HEK293 (cell line): ENCODE data around the gene TNC.

Experiments
- CTCF ChIA-PET: fragments of 350-600 bp; formaldehyde crosslinking; extraction: SDS; loops from one replicate; lab custom pipeline; 2021; ENCODE audit warnings: antibody characterized with exemption; lab: Yijun Ruan, JAX
- POLR2A ChIA-PET: fragments of 300-600 bp; formaldehyde crosslinking; extraction: SDS; loops from one replicate; lab custom pipeline; 2020; ENCODE audit warnings: antibody characterized with exemption, inconsistent platforms; lab: Yijun Ruan, JAX
- H3K27ac ChIP-seq: fragments of 200-500 bp; sonication (Bioruptor generic); 2 replicates; pipeline ENCODE4 v1.5.1; 2014; ENCODE audit warnings: low read depth, low read length, control low read depth, inconsistent platforms; ENCODE audit errors: extremely low read depth
- H3K36me3 ChIP-seq, 2 experiments: fragments of 200-500 bp in 1 of 2; sonication (Bioruptor generic) in 1 of 2; 1 replicate in 1 of 2; 2 replicates in 1 of 2; pipeline ENCODE4 v1.5.1; 2014 to 2017; ENCODE audit warnings: inconsistent platforms in 2 of 2, low read length in 2 of 2; ENCODE audit not compliant: control insufficient read depth in 2 of 2, insufficient read depth in 1 of 2
- H3K4me1 ChIP-seq: fragments of 200-500 bp; sonication (Bioruptor generic); 2 replicates; pipeline ENCODE4 v1.5.1; 2014; ENCODE audit warnings: mild to moderate bottlenecking, low read length, inconsistent platforms; ENCODE audit not compliant: control insufficient read depth, insufficient read depth
- H3K4me3 ChIP-seq: 2 replicates; pipeline ENCODE4 v1.5.1; 2011; ENCODE audit warnings: low read depth, mild to moderate bottlenecking, control low read depth, low read length, moderate library complexity
- H3K9me3 ChIP-seq: fragments of 200-500 bp; sonication (Bioruptor generic); 2 replicates; pipeline ENCODE4 v1.5.1; 2014; ENCODE audit warnings: low read depth, low read length, inconsistent platforms; ENCODE audit not compliant: control insufficient read depth, insufficient read depth
- HOXD13 ChIP-seq: sonication (generic); formaldehyde crosslinking; IDR thresholded peaks from 2 replicates; pipeline ENCODE4 v1.8.0; 2022; ENCODE audit warnings: missing genetic modification reagents, borderline replicate concordance
- PRDM1 ChIP-seq: fragments of 450-650 bp; formaldehyde crosslinking; IDR thresholded peaks from 2 replicates; pipeline ENCODE4; 2016; ENCODE audit warnings: missing biosample characterization, missing genetic modification characterization
- RBAK ChIP-seq: fragments of 450-650 bp; formaldehyde crosslinking; IDR thresholded peaks from 2 replicates; pipeline ENCODE4 v1.5.1; 2016; ENCODE audit warnings: missing biosample characterization, missing genetic modification characterization
- TRIM28 ChIP-seq: IDR thresholded peaks from 2 replicates; pipeline ENCODE4 v1.6.1; 2011; ENCODE audit warnings: low read length, control low read depth, borderline replicate concordance
- ZBTB17 ChIP-seq: fragments of 450-650 bp; formaldehyde crosslinking; IDR thresholded peaks from 2 replicates; pipeline ENCODE4 v1.5.1; 2016; ENCODE audit warnings: missing biosample characterization, missing genetic modification characterization
- ZFHX2 ChIP-seq: fragments of 450-650 bp; formaldehyde crosslinking; conservative IDR thresholded peaks from 2 replicates; pipeline ENCODE4 v1.5.1; 2016; ENCODE audit warnings: missing biosample characterization, missing genetic modification characterization
- ZFP69B ChIP-seq: fragments of 450-650 bp; formaldehyde crosslinking; IDR thresholded peaks from 2 replicates; pipeline ENCODE4 v1.5.1; 2016; ENCODE audit warnings: missing biosample characterization, missing genetic modification characterization
- ZNF157 ChIP-seq: fragments of 450-650 bp; formaldehyde crosslinking; IDR thresholded peaks from 2 replicates; pipeline ENCODE4 v1.5.1; 2016; ENCODE audit warnings: missing biosample characterization, missing genetic modification characterization
- ZNF211 ChIP-seq: fragments of 450-650 bp; formaldehyde crosslinking; IDR thresholded peaks from 2 replicates; pipeline ENCODE4 v1.5.1; 2016; ENCODE audit warnings: low read depth, missing biosample characterization, missing genetic modification characterization
- ZNF24 ChIP-seq: fragments of 450-650 bp; formaldehyde crosslinking; IDR thresholded peaks from 2 replicates; pipeline ENCODE4 v1.5.1; 2016; ENCODE audit warnings: missing biosample characterization, missing genetic modification characterization
- ZNF416 ChIP-seq: fragments of 450-650 bp; formaldehyde crosslinking; IDR thresholded peaks from 2 replicates; pipeline ENCODE4 v1.5.1; 2016; ENCODE audit warnings: missing biosample characterization, missing genetic modification characterization
- ZNF555 ChIP-seq: fragments of 450-650 bp; formaldehyde crosslinking; conservative IDR thresholded peaks from 2 replicates; pipeline ENCODE4 v1.5.1; 2017; ENCODE audit warnings: missing biosample characterization, mild to moderate bottlenecking, missing genetic modification characterization, inconsistent platforms
- TF ChIP-seq, protein P1 (sequence below): fragments of 450-650 bp; formaldehyde crosslinking; IDR thresholded peaks from 2 replicates; pipeline ENCODE4 v1.5.1; 2016; ENCODE audit warnings: missing biosample characterization, missing genetic modification characterization
- TF ChIP-seq, protein P2 (sequence below): fragments of 450-650 bp; formaldehyde crosslinking; IDR thresholded peaks from 2 replicates; pipeline ENCODE4 v1.5.1; 2016; ENCODE audit warnings: missing biosample characterization, missing genetic modification characterization
- TF ChIP-seq, protein P3 (sequence below): fragments of 450-650 bp; formaldehyde crosslinking; IDR thresholded peaks from 2 replicates; pipeline ENCODE4; 2016; ENCODE audit warnings: missing biosample characterization, missing genetic modification characterization

The TNC gene

DNA sequence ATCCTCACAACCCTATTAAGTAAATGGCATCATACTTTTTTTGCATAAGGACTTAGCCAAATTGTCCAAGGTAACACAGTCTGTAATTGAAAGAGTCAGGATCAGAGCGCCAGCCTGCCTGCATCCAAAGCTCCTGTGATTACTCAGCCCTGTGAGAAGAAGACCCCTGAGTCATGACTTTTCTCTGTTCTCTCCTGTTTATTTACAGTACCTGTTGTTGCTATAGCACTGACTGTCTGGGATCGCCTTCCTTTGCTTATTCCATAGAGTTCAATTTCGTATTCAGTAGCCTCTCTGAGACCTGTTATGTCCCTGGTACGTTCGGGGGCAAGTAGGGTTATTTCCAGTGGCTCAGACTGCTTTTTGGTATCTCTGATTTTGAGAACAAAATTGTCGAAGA is 71.8 kb downstream of the TNC start:
- Histone ChIP-seq H3K36me3 (no peaks in the 10 kb centered on the region), H3K9me3 (no peaks in the 10 kb centered on the region), H3K27ac (no peak overlapping the region), H3K4me3 (no peak overlapping the region), H3K4me1 (no peaks in the 10 kb centered on the region)
- POLR2A ChIA-PET: interaction anchor here (0.7 kb wide), 1 partner anchor 30 kb away, joined by 3 read pairs; no protein-coding TSS in a partner anchor
- CTCF ChIA-PET: interaction anchor here (0.7 to 0.8 kb wide), 2 partner anchors 13 to 25 kb away, joined by 3 read pairs; no protein-coding TSS in a partner anchor
- TF ChIP-seq, protein P1, sequence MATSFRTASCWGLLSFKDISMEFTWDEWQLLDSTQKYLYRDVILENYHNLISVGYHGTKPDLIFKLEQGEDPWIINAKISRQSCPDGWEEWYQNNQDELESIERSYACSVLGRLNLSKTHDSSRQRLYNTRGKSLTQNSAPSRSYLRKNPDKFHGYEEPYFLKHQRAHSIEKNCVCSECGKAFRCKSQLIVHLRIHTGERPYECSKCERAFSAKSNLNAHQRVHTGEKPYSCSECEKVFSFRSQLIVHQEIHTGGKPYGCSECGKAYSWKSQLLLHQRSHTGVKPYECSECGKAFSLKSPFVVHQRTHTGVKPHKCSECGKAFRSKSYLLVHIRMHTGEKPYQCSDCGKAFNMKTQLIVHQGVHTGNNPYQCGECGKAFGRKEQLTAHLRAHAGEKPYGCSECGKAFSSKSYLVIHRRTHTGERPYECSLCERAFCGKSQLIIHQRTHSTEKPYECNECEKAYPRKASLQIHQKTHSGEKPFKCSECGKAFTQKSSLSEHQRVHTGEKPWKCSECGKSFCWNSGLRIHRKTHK (tag by site-specific recombination): no peak
- TF ChIP-seq ZFP69B (tag by site-specific recombination): no peak
- TF ChIP-seq ZNF555 (tag by site-specific recombination): no peak
- TF ChIP-seq TRIM28: no peak
- TF ChIP-seq ZNF24 (tag by site-specific recombination): no peak

DNA sequence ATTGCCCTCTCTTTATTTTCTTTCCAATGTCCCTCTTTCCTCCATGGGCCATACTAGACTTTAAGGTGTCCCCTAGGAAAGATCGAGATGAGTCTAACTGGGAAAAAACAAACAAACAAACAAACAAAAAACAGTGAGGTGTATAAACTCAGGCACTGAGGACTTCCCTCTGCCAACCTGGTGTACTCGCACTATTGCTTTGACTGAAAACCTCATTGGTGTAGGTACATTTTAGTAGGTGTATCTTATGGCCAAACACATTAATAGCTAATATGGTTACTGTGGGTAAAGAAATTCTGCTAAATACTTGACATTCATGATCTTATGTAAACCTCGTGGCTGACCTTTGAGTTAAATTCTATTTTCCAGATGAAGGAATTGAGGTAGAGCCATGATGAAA is 74.3 kb downstream of the TNC start:
- Histone ChIP-seq H3K36me3 (no peaks in the 10 kb centered on the region), H3K9me3 (no peaks in the 10 kb centered on the region), H3K4me3 (no peak overlapping the region), H3K4me1 (no peaks in the 10 kb centered on the region)
- POLR2A ChIA-PET: no interaction called here
- TF ChIP-seq PRDM1 (no peak), ZFHX2 (no peak), ZNF416 (tag by site-specific recombination) (no peak), RBAK (no peak)
- TF ChIP-seq, protein P2, sequence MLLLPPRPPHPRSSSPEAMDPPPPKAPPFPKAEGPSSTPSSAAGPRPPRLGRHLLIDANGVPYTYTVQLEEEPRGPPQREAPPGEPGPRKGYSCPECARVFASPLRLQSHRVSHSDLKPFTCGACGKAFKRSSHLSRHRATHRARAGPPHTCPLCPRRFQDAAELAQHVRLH: no peak
- TF ChIP-seq, all 188 proteins: peak for 0
- H3K27ac ChIP-seq: no peak overlapping the region
- CTCF ChIA-PET: no interaction called here

DNA sequence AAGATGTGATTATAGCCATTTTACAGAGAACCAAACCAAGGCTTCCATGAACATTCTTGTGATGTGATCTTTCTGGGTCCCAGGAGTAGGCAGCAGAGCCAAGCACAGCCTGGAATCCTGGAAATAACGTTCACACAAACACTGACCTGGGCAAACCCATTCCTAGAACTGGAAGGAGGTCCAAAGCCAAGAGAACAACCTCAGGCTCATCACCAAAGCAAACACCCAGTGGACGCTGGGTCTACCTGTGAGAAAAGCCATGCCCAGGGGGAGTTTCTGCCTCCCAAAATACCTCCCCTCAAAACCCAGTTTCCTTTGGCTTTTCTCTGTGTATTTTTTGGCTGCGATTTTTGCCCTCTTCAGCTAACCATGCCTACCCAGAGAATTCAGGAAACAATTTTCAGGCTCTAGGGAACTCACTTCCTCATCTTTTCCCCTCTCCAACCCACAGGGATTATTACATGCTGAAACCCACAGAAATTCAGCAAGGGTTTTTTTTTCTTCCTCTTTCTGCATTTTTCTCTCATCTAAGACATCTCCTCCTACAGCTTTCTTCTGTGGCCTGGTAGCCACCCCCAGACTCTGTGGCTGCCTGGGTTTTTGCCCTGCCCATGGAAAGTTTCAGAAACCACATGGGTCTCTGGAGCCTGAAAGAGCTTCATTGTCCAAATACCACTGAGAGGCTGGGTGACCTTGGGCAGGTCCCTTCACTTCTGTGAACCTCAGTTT is 75.0 kb downstream of the TNC start:
- POLR2A ChIA-PET: no interaction called here
- no peaks in the 10 kb centered on the region for H3K36me3 ChIP-seq
- TF ChIP-seq ZBTB17 (tag by site-specific recombination): no peak
- TF ChIP-seq HOXD13 (CRISPR knock-in tag): no peak
- no peak for TF ChIP-seq PRDM1
- no peak for TF ChIP-seq ZNF157
- no peak for TF ChIP-seq ZNF211 (tag by site-specific recombination)
- TF ChIP-seq, protein P2: no peak
- TF ChIP-seq, protein P3, sequence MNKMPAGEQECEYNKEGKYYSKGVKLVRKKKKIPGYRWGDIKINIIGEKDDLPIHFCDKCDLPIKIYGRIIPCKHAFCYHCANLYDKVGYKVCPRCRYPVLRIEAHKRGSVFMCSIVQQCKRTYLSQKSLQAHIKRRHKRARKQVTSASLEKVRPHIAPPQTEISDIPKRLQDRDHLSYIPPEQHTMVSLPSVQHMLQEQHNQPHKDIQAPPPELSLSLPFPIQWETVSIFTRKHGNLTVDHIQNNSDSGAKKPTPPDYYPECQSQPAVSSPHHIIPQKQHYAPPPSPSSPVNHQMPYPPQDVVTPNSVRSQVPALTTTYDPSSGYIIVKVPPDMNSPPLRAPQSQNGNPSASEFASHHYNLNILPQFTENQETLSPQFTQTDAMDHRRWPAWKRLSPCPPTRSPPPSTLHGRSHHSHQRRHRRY (tag by site-specific recombination): no peak
- TF ChIP-seq, protein P1 (tag by site-specific recombination): no peak
- H3K27ac ChIP-seq: no peak overlapping the region
- CTCF ChIA-PET: no interaction called here
- no peaks in the 10 kb centered on the region for H3K9me3 ChIP-seq
- H3K4me1 ChIP-seq: no peaks in the 10 kb centered on the region
- no peak overlapping the region for H3K4me3 ChIP-seq
